SJSA1 (cell line): ENCODE data around the gene TRMT1. TPM values are rescaled to one million over a fixed set of nuclear protein-coding genes. Genes with fewer than 3 reads are reported as not detected.
"Not testable (repeated sequence)": the region's sequence is repeated elsewhere in the genome, so short reads cannot be mapped to it uniquely, and the experiment has no call there.

ENCODE experiments used
- DNase-seq, 2 experiments: peaks; one replicate each; pipeline ENCODE4 v3.0.0-alpha.2; 2015 to 2020; ENCODE audit warnings: low spot score in 2 of 2, low read depth in 1 of 2
- H3K27ac ChIP-seq: fragments of 250-450 bp; sonication (Bioruptor Pico); 2 replicates; pipeline ENCODE4 v1.5.1; 2020; ENCODE audit warnings: mild to moderate bottlenecking, moderate library complexity
- H3K27me3 ChIP-seq: fragments of 250-450 bp; sonication (Bioruptor Pico); replicated peaks from 2 replicates; pipeline ENCODE4 v1.5.1; 2020; ENCODE audit warnings: mild to moderate bottlenecking, moderate library complexity
- H3K36me3 ChIP-seq: fragments of 250-450 bp; sonication (Bioruptor Pico); 2 replicates; pipeline ENCODE4 v1.5.1; 2020; ENCODE audit warnings: mild to moderate bottlenecking
- H3K4me1 ChIP-seq: fragments of 250-450 bp; sonication (Bioruptor Pico); replicated peaks from 2 replicates; pipeline ENCODE4 v1.6.1; 2021; ENCODE audit warnings: mild to moderate bottlenecking
- H3K4me3 ChIP-seq: fragments of 250-450 bp; sonication (Bioruptor Pico); 2 replicates; pipeline ENCODE4 v1.5.1; 2020; ENCODE audit warnings: mild to moderate bottlenecking
- H3K9me3 ChIP-seq: fragments of 250-450 bp; sonication (Bioruptor Pico); replicated peaks from 2 replicates; pipeline ENCODE4 v1.5.1; 2020; ENCODE audit warnings: mild to moderate bottlenecking
- total RNA-seq: library from RNA; depleted of rRNA; stranded (reverse); fragments of >200 nt; shearing (Covaris generic); gene quantifications from 2 replicates; pipeline ENCODE4 v1.2.3, GENCODE V29; 2014

The TRMT1 gene
- total RNA-seq, 1 experiment from 2014 or later = 29.6 TPM

DNA sequence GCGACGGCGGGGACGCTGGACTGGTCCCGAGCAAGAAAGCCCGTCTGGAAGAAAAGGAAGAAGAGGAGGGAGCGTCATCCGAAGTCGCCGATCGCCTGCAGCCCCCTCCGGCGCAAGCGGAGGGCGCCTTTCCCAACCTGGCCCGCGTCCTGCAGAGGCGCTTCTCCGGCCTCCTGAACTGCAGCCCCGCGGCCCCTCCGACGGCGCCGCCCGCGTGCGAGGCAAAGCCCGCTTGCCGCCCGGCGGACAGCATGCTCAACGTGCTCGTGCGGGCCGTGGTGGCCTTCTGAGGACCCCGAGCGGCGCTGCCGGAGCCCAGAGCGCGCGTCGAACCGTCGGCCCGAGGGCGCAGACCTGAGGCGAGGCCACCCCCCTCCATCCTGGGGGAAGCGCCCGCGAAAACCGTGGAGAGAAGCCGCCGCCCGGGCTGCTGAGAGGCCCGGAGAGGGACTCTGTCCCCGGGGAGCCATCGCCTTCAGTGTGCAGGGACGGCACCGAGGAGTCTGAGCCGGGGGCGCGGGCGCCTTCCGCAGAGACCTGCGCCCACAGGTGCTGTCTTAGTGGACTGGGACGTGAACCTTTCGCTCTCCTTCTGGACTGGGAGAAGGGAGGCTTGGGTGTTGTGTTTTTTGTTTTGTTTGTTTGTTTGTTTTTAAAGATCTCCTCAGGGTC is 37.2 kb upstream of the TRMT1 start:
- peaks cover 27% of the 10 kb centered on the region for H3K4me1 ChIP-seq
- peak overlapping the region; percentile 76 for H3K4me3 ChIP-seq
- peak overlapping the region; percentile 78 for H3K27ac ChIP-seq
- DNase-seq = peak in 1 of 2 experiments; percentile 64
- H3K27me3 ChIP-seq = no peaks in the 10 kb centered on the region
- peaks cover 26% of the 10 kb centered on the region for H3K36me3 ChIP-seq
- no peaks in the 10 kb centered on the region; the same call in 1 of the 2 replicates for H3K9me3 ChIP-seq

DNA sequence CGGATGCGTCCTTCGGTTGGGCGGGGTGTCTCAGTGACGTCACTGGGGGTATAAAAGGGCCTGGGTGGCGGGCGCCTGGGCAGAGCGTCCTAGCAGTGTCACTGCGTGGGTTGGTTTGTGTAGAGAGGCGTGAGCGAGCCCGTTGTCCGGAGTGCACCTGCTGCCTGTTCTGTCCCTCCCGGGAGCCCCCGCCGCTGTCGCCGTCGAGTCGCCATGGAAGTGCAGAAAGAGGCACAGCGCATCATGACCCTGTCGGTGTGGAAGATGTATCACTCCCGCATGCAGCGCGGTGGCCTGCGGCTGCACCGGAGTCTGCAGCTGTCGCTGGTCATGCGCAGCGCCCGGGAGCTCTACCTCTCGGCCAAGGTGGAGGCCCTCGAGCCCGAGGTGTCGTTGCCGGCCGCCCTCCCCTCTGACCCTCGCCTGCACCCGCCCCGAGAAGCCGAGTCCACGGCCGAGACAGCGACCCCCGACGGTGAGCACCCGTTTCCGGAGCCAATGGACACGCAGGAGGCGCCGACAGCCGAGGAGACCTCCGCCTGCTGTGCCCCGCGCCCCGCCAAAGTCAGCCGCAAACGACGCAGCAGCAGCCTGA is 36.5 kb upstream of the TRMT1 start:
- Histone ChIP-seq H3K27me3 (no peaks in the 10 kb centered on the region), H3K4me1 (peaks cover 27% of the 10 kb centered on the region), H3K9me3 (no peaks in the 10 kb centered on the region; the same call in 1 of the 2 replicates), H3K4me3 (peak overlapping the region; percentile 76), H3K27ac (peak overlapping the region; percentile 78), H3K36me3 (peaks cover 26% of the 10 kb centered on the region)
- peak; percentile 97 to 98 for DNase-seq

- no peak for DNase-seq
- no peaks in the 10 kb centered on the region for H3K27me3 ChIP-seq
- peak overlapping the region; percentile 76 for H3K4me3 ChIP-seq
- peak overlapping the region; percentile 78 for H3K27ac ChIP-seq
- H3K4me1 ChIP-seq = peaks cover 27% of the 10 kb centered on the region
- no peaks in the 10 kb centered on the region; the same call in 1 of the 2 replicates for H3K9me3 ChIP-seq
- peaks cover 26% of the 10 kb centered on the region for H3K36me3 ChIP-seq
Measured at GRCh38 chr19:13152356-13152973, 35.9 kb upstream of the TRMT1 start.

GRCh38 chr19:13151605-13152355 is 35.2 kb upstream of the TRMT1 start:
- H3K4me1 ChIP-seq = peaks cover 27% of the 10 kb centered on the region
- peak; percentile 97 for DNase-seq
- H3K36me3 ChIP-seq = peaks cover 26% of the 10 kb centered on the region
- peak overlapping the region; percentile 76 for H3K4me3 ChIP-seq
- peak overlapping the region; percentile 78 for H3K27ac ChIP-seq
- no peaks in the 10 kb centered on the region; the same call in 1 of the 2 replicates for H3K9me3 ChIP-seq
- no peaks in the 10 kb centered on the region for H3K27me3 ChIP-seq

- H3K36me3 ChIP-seq = peaks cover 30% of the 10 kb centered on the region
Measured at GRCh38 chr19:13150931-13151604, 34.5 kb upstream of the TRMT1 start.

DNA sequence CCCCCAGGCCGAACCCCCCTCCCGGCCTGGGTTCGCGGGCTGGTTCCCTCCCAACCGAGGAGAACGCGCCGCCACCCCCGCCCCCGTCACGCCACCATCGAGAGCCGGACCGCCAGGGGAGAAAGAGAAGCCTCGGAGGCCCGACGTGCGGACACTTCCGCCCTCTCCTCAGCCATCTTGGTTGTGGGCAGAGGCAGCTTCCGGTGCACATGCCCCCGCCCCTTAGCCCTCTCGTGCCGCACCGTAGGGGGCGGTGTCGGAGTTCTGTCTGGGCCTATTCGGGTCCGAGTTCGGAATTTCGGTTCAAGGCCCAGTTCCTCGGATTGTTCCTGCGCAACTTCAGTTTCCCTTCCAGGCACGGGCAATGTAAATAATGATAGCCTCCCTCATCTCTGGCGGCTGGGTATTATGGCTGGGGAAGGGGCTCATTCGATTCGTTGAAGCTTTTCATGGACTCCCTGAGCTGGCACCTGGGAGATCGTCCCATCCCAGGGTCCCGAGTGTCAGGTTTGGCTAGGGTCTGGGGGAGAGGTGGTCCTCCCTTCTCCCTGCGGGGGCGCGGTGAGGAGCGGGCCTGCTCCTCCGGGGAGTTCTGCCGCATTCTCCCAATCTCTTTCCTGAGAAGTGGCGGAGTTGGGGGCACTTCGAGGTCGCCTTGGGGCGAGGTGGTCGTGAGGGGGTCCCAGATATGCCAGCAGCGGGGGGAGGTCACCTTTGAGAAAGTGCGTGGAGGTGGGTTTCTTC is 33.8 kb upstream of the TRMT1 start, which contains the start of the genes IER2 and STX10:
Gene IER2 (plus strand): TSS at position 225 of the 744 bp plus-strand sequence. CDS start 2,776 bp downstream, outside the sequence.
Gene STX10 (minus strand): TSS at position 189 of the 744 bp plus-strand sequence. CDS start 202 bp downstream, outside the sequence.
- DNase-seq = peak; percentile 93 to 96
- Histone ChIP-seq H3K9me3 (no peaks in the 10 kb centered on the region; the same call in 1 of the 2 replicates), H3K4me1 (peaks cover 22% of the 10 kb centered on the region), H3K4me3 (peak within 1 kb of the TSS; percentile 76), H3K27me3 (no peaks in the 10 kb centered on the region), H3K36me3 (peaks cover 31% of the 10 kb centered on the region), H3K27ac (peak within 1 kb of the TSS; percentile 70)

More at GRCh38 chr19:13150931-13151604, 34.5 kb upstream of the TRMT1 start:
- H3K4me1 ChIP-seq = peaks cover 27% of the 10 kb centered on the region
- peak in 1 of 2 experiments; percentile 33 for DNase-seq
- no peaks in the 10 kb centered on the region for H3K27me3 ChIP-seq
- peak overlapping the region; percentile 70 for H3K27ac ChIP-seq
- peak overlapping the region; percentile 76 for H3K4me3 ChIP-seq
- no peaks in the 10 kb centered on the region; the same call in 1 of the 2 replicates for H3K9me3 ChIP-seq

DNA sequence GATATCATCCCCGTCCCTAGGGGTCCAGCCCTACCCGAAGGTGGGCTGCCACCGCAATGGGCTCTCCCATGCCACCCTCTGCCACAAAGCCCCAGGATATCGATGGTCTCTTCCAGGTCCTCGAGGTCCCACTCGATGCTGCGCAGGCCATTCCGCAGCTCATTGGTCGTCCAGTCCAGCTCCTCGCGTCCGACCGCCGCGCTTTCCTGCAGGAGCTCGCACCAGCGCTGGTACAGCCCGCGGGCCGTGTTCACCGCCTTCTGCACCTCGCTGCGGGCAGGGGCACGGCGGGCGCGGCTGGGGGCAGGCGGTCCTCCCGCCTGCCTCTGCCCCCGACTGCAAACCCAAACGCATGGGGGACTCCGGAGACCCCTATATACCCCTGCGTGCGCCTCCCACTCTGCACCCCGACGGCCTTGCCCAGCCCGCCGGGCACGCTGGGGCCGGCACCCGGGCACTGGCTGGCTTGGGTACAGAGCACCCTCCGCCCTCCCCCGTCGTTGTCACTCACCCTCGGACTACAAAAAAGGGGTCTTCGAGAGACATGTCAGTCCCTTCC is 33.2 kb upstream of the TRMT1 start:
- Histone ChIP-seq H3K27me3 (no peaks in the 10 kb centered on the region), H3K9me3 (no peaks in the 10 kb centered on the region; the same call in 1 of the 2 replicates), H3K4me3 (peak overlapping the region; percentile 76), H3K36me3 (peaks cover 31% of the 10 kb centered on the region), H3K27ac (peak overlapping the region; percentile 70), H3K4me1 (peaks cover 15% of the 10 kb centered on the region)
- no peak for DNase-seq

- DNase-seq, H3K27me3 ChIP-seq, H3K27ac ChIP-seq, H3K9me3 ChIP-seq: not testable (repeated sequence)
- Histone ChIP-seq H3K4me3 (peak overlapping the region; percentile 76), H3K36me3 (peaks cover 31% of the 10 kb centered on the region), H3K4me1 (peaks cover 17% of the 10 kb centered on the region)
Measured at GRCh38 chr19:13149173-13149627, 32.7 kb upstream of the TRMT1 start.

GRCh38 chr19:13146763-13147563 is 30.4 kb upstream of the TRMT1 start:
- no peak for DNase-seq
- Histone ChIP-seq H3K9me3 (no peaks in the 10 kb centered on the region; the same call in 1 of the 2 replicates), H3K27me3 (no peaks in the 10 kb centered on the region), H3K4me1 (peaks cover 29% of the 10 kb centered on the region), H3K27ac (no peak overlapping the region), H3K4me3 (no peak overlapping the region), H3K36me3 (peaks cover 29% of the 10 kb centered on the region)

- Histone ChIP-seq H3K4me1 (peaks cover 35% of the 10 kb centered on the region), H3K27ac (peak overlapping the region; percentile 50; the same call in 1 of the 2 replicates), H3K4me3 (no peak overlapping the region), H3K27me3 (no peaks in the 10 kb centered on the region), H3K36me3 (peaks cover 61% of the 10 kb centered on the region), H3K9me3 (no peaks in the 10 kb centered on the region)
- DNase-seq = peak in 1 of 2 experiments; percentile 50
Measured at GRCh38 chr19:13139633-13140311, 23.2 kb upstream of the TRMT1 start.

- no peak overlapping the region for H3K27ac ChIP-seq
- DNase-seq = no peak
- no peaks in the 10 kb centered on the region for H3K27me3 ChIP-seq
- no peak overlapping the region for H3K4me3 ChIP-seq
- peaks cover 33% of the 10 kb centered on the region for H3K4me1 ChIP-seq
- no peaks in the 10 kb centered on the region for H3K9me3 ChIP-seq
- peaks cover 57% of the 10 kb centered on the region for H3K36me3 ChIP-seq
Measured at GRCh38 chr19:13138916-13139198, 22.3 kb upstream of the TRMT1 start.
